ENCODE measurements around the gene MEMO1.
"Not testable (repeated sequence)": the region's sequence is repeated elsewhere in the genome, so short reads cannot be mapped to it uniquely, and the experiment has no call there.

Gene MEMO1

DNA sequence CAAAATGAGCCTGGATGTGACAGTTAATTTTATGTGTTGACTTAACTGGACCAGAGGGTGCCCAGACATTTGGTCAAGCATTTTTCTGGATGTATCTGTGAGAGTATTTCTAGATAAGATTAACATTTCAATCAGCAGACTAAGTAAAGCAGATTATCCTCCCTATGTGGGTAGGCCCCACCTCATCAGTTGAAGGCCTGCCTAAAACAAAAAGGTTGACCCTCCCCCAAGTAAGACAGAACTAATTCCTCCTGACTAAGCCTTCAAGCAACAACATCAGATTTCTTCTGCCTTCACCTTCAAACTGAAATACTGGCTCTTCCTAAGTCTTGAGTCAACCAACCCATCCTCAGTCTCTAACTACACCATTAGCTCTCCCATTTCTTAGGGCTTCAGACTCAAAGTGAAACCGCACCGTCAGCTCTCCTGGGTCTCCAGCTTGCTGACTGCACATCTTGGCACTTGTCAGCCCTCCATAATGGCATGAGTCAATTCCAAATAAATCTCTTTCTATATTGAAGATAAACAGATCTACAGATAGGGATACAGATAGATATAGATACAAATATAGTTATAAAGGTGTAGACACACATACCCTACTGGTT is 47.9 kb downstream of the MEMO1 start:
- peaks cover 0 to under 1% (median 0%) of the 10 kb centered on the region in 5 donors for H3K4me1 ChIP-seq (ENCODE audit: control insufficient read depth in 5 of 5, insufficient read depth in 5 of 5, low read length in 5 of 5)
- no peak overlapping the region for H3K4me3 ChIP-seq (ENCODE audit: low read depth in 1 of 5, low read length in 5 of 5)

DNA sequence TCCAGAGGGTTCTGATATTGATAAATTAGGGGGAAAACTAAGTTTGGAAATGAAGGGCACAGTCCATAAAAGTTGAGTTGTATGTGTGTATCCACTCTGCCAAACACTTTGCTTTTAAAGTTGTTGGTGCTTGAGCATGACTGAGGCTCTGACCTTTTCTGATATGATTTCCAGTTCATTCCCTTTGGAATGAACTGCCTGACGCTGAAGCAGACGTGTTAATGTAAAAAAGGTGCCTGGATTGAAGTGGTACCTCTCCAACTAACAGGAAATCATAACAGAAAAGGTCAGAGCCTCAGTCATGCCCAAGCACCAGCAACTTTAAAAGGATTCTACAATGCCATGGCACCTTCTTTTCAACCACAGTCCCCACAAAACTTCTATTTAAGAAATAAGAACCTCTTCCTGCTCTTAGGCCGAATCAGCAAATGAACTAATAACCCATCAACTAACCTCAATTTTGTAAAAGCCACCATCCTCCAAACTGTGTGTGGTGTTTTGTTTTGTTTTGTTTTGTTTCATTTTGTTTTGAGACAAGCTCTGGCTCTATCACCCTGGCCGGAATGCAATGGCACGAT is 52.6 kb downstream of the MEMO1 start:
- peaks cover 0 to 3% (median 0%) of the 10 kb centered on the region in 5 donors for H3K4me1 ChIP-seq (ENCODE audit: control insufficient read depth in 5 of 5, insufficient read depth in 5 of 5, low read length in 5 of 5)
- H3K27me3 ChIP-seq (ENCODE audit: control insufficient read depth in 5 of 5, insufficient read depth in 4 of 5, low read length in 5 of 5): no peaks in the 10 kb centered on the region
- H3K36me3 ChIP-seq (ENCODE audit: control insufficient read depth in 5 of 5, insufficient read depth in 5 of 5, low read length in 5 of 5): peaks cover 0 to 2% (median 0%) of the 10 kb centered on the region in 5 donors
- no peaks in the 10 kb centered on the region for H3K9me3 ChIP-seq (ENCODE audit: control insufficient read depth in 5 of 5, low read length in 5 of 5)
- H3K9ac ChIP-seq (ENCODE audit: low read length in 5 of 5): no peak overlapping the region
- H3K4me3 ChIP-seq (ENCODE audit: low read depth in 1 of 5, low read length in 5 of 5): no peak overlapping the region
- H3K27ac ChIP-seq (ENCODE audit: low read depth, low read length): no peak overlapping the region

More for the DNA sequence above, 47.9 kb downstream of the MEMO1 start:
- Histone ChIP-seq H3K27ac (ENCODE audit: low read depth, low read length) (no peak overlapping the region), H3K9ac (ENCODE audit: low read length in 5 of 5) (no peak overlapping the region), H3K36me3 (ENCODE audit: control insufficient read depth in 5 of 5, insufficient read depth in 5 of 5, low read length in 5 of 5) (no peaks in the 10 kb centered on the region), H3K9me3 (ENCODE audit: control insufficient read depth in 5 of 5, low read length in 5 of 5) (no peaks in the 10 kb centered on the region), H3K27me3 (ENCODE audit: control insufficient read depth in 5 of 5, insufficient read depth in 4 of 5, low read length in 5 of 5) (no peaks in the 10 kb centered on the region)

DNA sequence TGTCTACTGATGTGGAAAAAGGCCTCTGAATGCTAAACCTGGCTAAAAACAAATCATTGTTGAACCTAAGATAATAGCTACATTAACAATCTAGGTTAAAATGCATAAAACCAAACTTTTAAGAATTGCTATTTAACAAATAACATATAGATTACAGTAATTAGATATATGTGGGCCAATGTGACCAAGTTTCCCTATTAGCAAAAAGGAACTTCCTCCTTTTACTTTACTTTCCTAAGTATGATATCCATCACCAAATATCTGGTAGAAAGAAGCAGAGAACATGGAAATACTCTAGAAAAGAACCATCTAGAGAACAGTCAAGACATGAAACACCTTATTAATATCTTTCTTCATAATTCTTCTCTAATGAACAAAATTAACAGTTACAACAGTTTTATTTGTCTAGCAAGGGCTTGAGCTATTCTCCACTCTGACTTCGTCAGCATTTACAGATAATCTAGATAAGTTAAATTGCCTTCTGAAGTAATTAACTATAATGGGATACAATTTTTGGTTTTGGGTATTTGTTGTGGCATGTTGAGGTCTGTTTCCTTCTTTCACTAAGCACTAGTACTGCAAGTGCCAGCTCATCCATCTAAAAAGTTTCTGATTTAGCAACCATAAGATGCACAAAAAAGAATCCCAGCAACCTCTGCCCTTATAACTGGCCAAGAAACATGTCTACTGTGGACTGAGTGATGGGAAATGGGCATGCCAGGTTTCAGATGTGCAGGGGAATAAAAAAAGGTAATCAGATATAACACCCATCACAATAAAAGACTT is 53.3 kb downstream of the MEMO1 start:
- H3K27ac ChIP-seq (ENCODE audit: low read depth, low read length): no peak overlapping the region
- H3K4me3 ChIP-seq (ENCODE audit: low read depth in 1 of 5, low read length in 5 of 5): peak overlapping the region in 1 of 5 donors; percentile 14
- H3K4me1 ChIP-seq (ENCODE audit: control insufficient read depth in 5 of 5, insufficient read depth in 5 of 5, low read length in 5 of 5): peaks cover 0 to 3% (median 0%) of the 10 kb centered on the region in 5 donors
- no peaks in the 10 kb centered on the region for H3K9me3 ChIP-seq (ENCODE audit: control insufficient read depth in 5 of 5, low read length in 5 of 5)
- H3K9ac ChIP-seq (ENCODE audit: low read length in 5 of 5): no peak overlapping the region
- no peaks in the 10 kb centered on the region for H3K27me3 ChIP-seq (ENCODE audit: control insufficient read depth in 5 of 5, insufficient read depth in 4 of 5, low read length in 5 of 5)
- H3K36me3 ChIP-seq (ENCODE audit: control insufficient read depth in 5 of 5, insufficient read depth in 5 of 5, low read length in 5 of 5): peaks cover 0 to 2% (median 0%) of the 10 kb centered on the region in 5 donors

DNA sequence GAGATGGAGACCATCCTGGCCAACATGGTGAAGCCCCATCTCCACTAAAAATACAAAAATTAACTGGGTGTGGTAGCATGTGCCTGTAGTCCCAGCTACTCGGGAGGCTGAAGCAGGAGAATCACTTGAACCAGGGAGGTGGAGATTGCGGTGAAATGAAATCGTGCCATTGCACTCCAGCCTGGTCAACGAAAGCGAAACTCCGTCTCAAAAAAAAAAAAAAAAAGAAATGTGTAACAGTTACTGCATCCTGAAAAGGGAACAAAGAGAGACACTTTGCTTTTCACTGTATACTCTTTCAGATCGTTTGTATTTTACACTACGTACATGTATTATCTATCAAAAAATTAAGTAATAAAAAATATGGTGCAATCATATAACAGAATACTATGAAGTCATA is 53.9 kb downstream of the MEMO1 start:
- not testable (repeated sequence) for H3K27ac ChIP-seq (ENCODE audit: low read depth, low read length); H3K27me3 ChIP-seq (ENCODE audit: control insufficient read depth in 5 of 5, insufficient read depth in 4 of 5, low read length in 5 of 5); H3K36me3 ChIP-seq (ENCODE audit: control insufficient read depth in 5 of 5, insufficient read depth in 5 of 5, low read length in 5 of 5); H3K9me3 ChIP-seq (ENCODE audit: control insufficient read depth in 5 of 5, low read length in 5 of 5); H3K4me1 ChIP-seq (ENCODE audit: control insufficient read depth in 5 of 5, insufficient read depth in 5 of 5, low read length in 5 of 5); H3K9ac ChIP-seq (ENCODE audit: low read length in 5 of 5)
- H3K4me3 ChIP-seq (ENCODE audit: low read depth in 1 of 5, low read length in 5 of 5): peak overlapping the region in 1 of 5 donors; percentile 14

DNA sequence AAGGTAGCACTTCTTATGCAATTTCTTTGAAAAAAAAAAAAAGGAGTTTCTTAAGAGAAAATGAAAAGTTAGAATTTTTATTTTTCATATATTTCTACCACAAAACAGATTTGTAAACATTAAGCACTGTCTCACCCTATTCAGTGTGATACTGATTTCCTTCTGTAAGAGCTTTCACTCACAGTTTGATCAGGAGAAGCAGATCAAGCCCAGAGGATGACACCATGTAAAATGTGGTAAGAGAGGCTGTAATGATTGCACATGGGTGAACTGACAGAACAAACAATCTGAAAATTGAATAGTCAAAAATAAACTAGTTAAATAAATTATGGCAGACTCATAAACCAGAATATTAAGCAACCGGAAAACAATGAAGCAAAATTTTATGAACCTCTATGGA is 54.5 kb downstream of the MEMO1 start:
- H3K27ac ChIP-seq (ENCODE audit: low read depth, low read length): no peak overlapping the region
- H3K36me3 ChIP-seq (ENCODE audit: control insufficient read depth in 5 of 5, insufficient read depth in 5 of 5, low read length in 5 of 5): peaks cover 0 to 2% (median 0%) of the 10 kb centered on the region in 5 donors
- H3K9ac ChIP-seq (ENCODE audit: low read length in 5 of 5): no peak overlapping the region
- H3K4me3 ChIP-seq (ENCODE audit: low read depth in 1 of 5, low read length in 5 of 5): no peak overlapping the region
- no peaks in the 10 kb centered on the region for H3K27me3 ChIP-seq (ENCODE audit: control insufficient read depth in 5 of 5, insufficient read depth in 4 of 5, low read length in 5 of 5)
- H3K4me1 ChIP-seq (ENCODE audit: control insufficient read depth in 5 of 5, insufficient read depth in 5 of 5, low read length in 5 of 5): peaks cover 0 to 3% (median 0%) of the 10 kb centered on the region in 5 donors
- no peaks in the 10 kb centered on the region for H3K9me3 ChIP-seq (ENCODE audit: control insufficient read depth in 5 of 5, low read length in 5 of 5)

DNA sequence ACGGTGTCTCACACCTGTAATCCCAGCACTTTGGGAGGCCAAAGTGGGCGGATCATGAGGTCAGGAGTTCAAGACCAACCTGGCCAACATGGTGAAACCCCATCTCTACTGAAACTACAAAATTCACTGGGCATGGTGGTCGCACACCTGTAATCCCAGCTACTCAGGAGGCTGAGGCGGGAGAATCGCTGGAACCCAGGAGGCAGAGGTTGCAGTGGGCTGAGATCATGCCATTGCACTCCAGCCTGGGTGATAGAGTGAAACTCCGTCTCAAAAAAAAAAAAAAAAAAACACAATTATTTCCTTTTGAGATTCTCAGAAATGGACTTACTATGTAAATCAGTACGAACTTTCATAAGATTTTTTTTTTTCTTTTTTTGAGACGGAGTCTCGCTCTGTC is 57.7 kb downstream of the MEMO1 start:
- not testable (repeated sequence) for H3K36me3 ChIP-seq (ENCODE audit: control insufficient read depth in 5 of 5, insufficient read depth in 5 of 5, low read length in 5 of 5); H3K9ac ChIP-seq (ENCODE audit: low read length in 5 of 5); H3K4me1 ChIP-seq (ENCODE audit: control insufficient read depth in 5 of 5, insufficient read depth in 5 of 5, low read length in 5 of 5); H3K4me3 ChIP-seq (ENCODE audit: low read depth in 1 of 5, low read length in 5 of 5); H3K9me3 ChIP-seq (ENCODE audit: control insufficient read depth in 5 of 5, low read length in 5 of 5); H3K27ac ChIP-seq (ENCODE audit: low read depth, low read length); H3K27me3 ChIP-seq (ENCODE audit: control insufficient read depth in 5 of 5, insufficient read depth in 4 of 5, low read length in 5 of 5)

DNA sequence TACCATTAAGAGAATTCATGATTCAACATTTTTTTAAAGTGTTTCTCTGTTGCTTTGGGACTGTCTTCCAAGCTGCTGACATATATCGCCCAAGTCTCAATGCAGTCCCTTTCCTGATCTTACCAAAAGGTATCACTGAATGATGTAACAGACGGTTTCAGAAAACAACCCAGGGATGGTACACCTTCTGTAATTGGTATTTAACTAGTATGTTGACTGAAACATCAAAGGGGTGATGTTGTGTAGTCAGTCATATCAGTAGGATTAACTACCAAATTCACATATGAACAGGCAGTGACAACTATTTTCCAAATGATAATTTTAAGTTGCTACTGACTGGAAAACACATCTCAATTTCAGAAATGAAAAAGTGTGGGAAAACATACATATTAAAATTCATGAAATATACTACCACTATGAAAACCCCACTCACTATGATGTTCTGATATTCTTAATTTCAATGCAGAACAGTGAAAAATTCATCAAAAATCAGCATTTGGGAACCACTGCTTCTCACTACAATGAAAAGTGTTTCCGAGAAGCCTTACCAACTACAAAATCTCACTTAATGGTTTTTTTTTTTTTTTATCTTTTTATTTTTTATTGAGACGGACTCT is 59.8 kb downstream of the MEMO1 start:
- no peaks in the 10 kb centered on the region for H3K4me1 ChIP-seq (ENCODE audit: control insufficient read depth in 5 of 5, insufficient read depth in 5 of 5, low read length in 5 of 5)
- no peak overlapping the region for H3K27ac ChIP-seq (ENCODE audit: low read depth, low read length)
- no peak overlapping the region for H3K9ac ChIP-seq (ENCODE audit: low read length in 5 of 5)
- H3K36me3 ChIP-seq (ENCODE audit: control insufficient read depth in 5 of 5, insufficient read depth in 5 of 5, low read length in 5 of 5): peaks cover 0 to 6% (median 0%) of the 10 kb centered on the region in 5 donors
- no peak overlapping the region for H3K4me3 ChIP-seq (ENCODE audit: low read depth in 1 of 5, low read length in 5 of 5)
- H3K27me3 ChIP-seq (ENCODE audit: control insufficient read depth in 5 of 5, insufficient read depth in 4 of 5, low read length in 5 of 5): no peaks in the 10 kb centered on the region
- no peaks in the 10 kb centered on the region for H3K9me3 ChIP-seq (ENCODE audit: control insufficient read depth in 5 of 5, low read length in 5 of 5)

DNA sequence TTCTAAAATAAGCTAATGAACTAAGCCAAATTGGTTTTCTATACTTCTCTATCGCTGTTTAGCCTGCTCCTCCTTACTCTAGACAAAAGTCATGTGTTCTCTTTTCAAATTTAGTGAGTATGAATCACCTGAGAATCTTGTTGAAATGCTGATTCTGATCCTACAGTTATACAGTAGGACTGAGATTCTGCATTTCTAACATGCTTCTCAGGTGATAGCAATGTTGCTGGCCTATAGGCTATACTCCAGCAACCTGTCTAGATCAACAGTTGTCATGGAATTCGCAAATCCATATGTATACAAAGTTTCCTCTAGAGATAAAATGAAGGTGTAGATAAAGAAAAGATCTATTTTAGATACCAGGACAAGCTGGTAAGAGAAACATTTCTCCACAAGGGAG is 62.9 kb downstream of the MEMO1 start:
- H3K27ac ChIP-seq (ENCODE audit: low read depth, low read length): no peak overlapping the region
- H3K4me1 ChIP-seq (ENCODE audit: control insufficient read depth in 5 of 5, insufficient read depth in 5 of 5, low read length in 5 of 5): no peaks in the 10 kb centered on the region
- H3K4me3 ChIP-seq (ENCODE audit: low read depth in 1 of 5, low read length in 5 of 5): no peak overlapping the region
- no peak overlapping the region for H3K9ac ChIP-seq (ENCODE audit: low read length in 5 of 5)
- no peaks in the 10 kb centered on the region for H3K27me3 ChIP-seq (ENCODE audit: control insufficient read depth in 5 of 5, insufficient read depth in 4 of 5, low read length in 5 of 5)
- H3K9me3 ChIP-seq (ENCODE audit: control insufficient read depth in 5 of 5, low read length in 5 of 5): no peaks in the 10 kb centered on the region
- H3K36me3 ChIP-seq (ENCODE audit: control insufficient read depth in 5 of 5, insufficient read depth in 5 of 5, low read length in 5 of 5): peaks cover 0 to 6% (median 3%) of the 10 kb centered on the region in 5 donors

DNA sequence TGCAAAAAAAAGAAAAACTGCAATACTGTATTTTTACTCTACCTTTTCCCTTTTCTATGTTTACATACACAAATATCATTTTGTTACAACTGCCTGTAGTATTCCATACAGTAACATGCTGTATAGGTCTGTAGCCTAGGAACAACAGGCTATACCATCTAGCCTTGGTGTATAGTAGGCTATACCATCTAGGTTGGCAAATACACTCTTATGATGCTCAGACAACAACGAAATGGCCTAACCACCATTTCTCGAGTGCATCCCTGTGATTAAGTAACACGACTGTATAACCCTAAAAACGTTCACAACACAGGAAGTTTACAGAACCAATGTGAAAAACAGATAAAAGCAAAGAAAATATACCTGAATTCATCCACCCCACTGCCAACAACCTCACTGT is 64.0 kb downstream of the MEMO1 start:
- Histone ChIP-seq H3K27me3 (ENCODE audit: control insufficient read depth in 5 of 5, insufficient read depth in 4 of 5, low read length in 5 of 5) (no peaks in the 10 kb centered on the region), H3K27ac (ENCODE audit: low read depth, low read length) (no peak overlapping the region), H3K36me3 (ENCODE audit: control insufficient read depth in 5 of 5, insufficient read depth in 5 of 5, low read length in 5 of 5) (peaks cover 0 to 8% (median 6%) of the 10 kb centered on the region in 5 donors), H3K9me3 (ENCODE audit: control insufficient read depth in 5 of 5, low read length in 5 of 5) (no peaks in the 10 kb centered on the region), H3K4me3 (ENCODE audit: low read depth in 1 of 5, low read length in 5 of 5) (no peak overlapping the region), H3K4me1 (ENCODE audit: control insufficient read depth in 5 of 5, insufficient read depth in 5 of 5, low read length in 5 of 5) (no peaks in the 10 kb centered on the region), H3K9ac (ENCODE audit: low read length in 5 of 5) (no peak overlapping the region)

DNA sequence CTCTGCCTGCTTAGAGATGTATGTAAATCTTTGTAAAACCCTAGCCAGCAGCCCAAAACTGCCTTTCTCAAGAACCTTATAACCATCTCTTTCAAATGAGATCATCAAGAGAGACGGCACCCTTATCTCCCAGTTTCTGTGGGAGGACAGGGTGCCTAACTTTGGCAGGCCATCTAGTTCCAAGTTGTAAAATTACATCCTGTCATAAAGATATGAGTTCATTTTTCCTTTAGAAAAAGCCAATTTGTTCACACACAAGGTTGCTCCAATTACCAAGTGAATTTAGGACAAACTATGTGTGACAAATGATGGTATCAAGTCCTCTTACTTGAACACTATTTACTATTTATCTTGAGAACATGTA is 65.3 kb downstream of the MEMO1 start:
- Histone ChIP-seq H3K27me3 (ENCODE audit: control insufficient read depth in 5 of 5, insufficient read depth in 4 of 5, low read length in 5 of 5) (no peaks in the 10 kb centered on the region), H3K9ac (ENCODE audit: low read length in 5 of 5) (no peak overlapping the region), H3K27ac (ENCODE audit: low read depth, low read length) (no peak overlapping the region), H3K4me3 (ENCODE audit: low read depth in 1 of 5, low read length in 5 of 5) (no peak overlapping the region), H3K36me3 (ENCODE audit: control insufficient read depth in 5 of 5, insufficient read depth in 5 of 5, low read length in 5 of 5) (peaks cover 2 to 10% (median 8%) of the 10 kb centered on the region in 5 donors), H3K4me1 (ENCODE audit: control insufficient read depth in 5 of 5, insufficient read depth in 5 of 5, low read length in 5 of 5) (no peaks in the 10 kb centered on the region), H3K9me3 (ENCODE audit: control insufficient read depth in 5 of 5, low read length in 5 of 5) (no peaks in the 10 kb centered on the region)
